K562 (cell line): ENCODE results near the gene TMA7B. TPM values are rescaled to one million over a fixed set of nuclear protein-coding genes. Genes with fewer than 3 reads are reported as not detected.

Source experiments
- CEBPB ChIP-seq: fragments of 450-650 bp; IDR thresholded peaks from 2 replicates; pipeline ENCODE4 v1.6.1; 2016; ENCODE audit warnings: missing genetic modification characterization, missing compliant biosample characterization
- ELK3 ChIP-seq: fragments of 450-650 bp; formaldehyde crosslinking; IDR thresholded peaks from 2 replicates; pipeline ENCODE4 v1.4.0; 2020; ENCODE audit warnings: mild to moderate bottlenecking
- ESRRA ChIP-seq: fragments of 450-650 bp; IDR thresholded peaks from 2 replicates; pipeline ENCODE4 v1.6.1; 2014; ENCODE audit warnings: low read depth, mild to moderate bottlenecking, moderate library complexity, borderline replicate concordance
- GATA2 ChIP-seq: sonication (generic); formaldehyde crosslinking; IDR thresholded peaks from 2 replicates; pipeline ENCODE4 v1.4.0; 2020; ENCODE audit warnings: mild to moderate bottlenecking, missing genetic modification reagents
- HMG20A ChIP-seq: fragments of 450-650 bp; formaldehyde crosslinking; conservative IDR thresholded peaks from 2 replicates; pipeline ENCODE4 v1.4.0; 2020; ENCODE audit warnings: mild to moderate bottlenecking, mixed read lengths
- MCM2 ChIP-seq: fragments of 450-650 bp; IDR thresholded peaks from 2 replicates; pipeline ENCODE4 v1.6.1; 2017; ENCODE audit warnings: low read depth, mild to moderate bottlenecking
- POU5F1 ChIP-seq: fragments of 150-350 bp; IDR thresholded peaks from 2 replicates; pipeline ENCODE4 v1.6.1; 2014; ENCODE audit warnings: borderline replicate concordance, low read length, low read depth, mild to moderate bottlenecking; ENCODE audit not compliant: partially characterized antibody
- PREB ChIP-seq: sonication (generic); formaldehyde crosslinking; IDR thresholded peaks from 2 replicates; pipeline ENCODE4 v1.8.1; 2023; ENCODE audit warnings: mild to moderate bottlenecking, missing genetic modification reagents
- RAD21 ChIP-seq, 2 experiments: fragments of 250-450 bp in 1 of 2; fragments of 450-650 bp in 1 of 2; sonication (Bioruptor Pico) in 1 of 2; formaldehyde crosslinking in 1 of 2; IDR thresholded peaks in 1 of 2; conservative IDR thresholded peaks in 1 of 2; 2 replicates each; pipeline versions ENCODE4 v1.4.0 to v1.8.0; 2020 to 2022; ENCODE audit warnings: mild to moderate bottlenecking in 2 of 2, moderate library complexity in 1 of 2
- RBM25 ChIP-seq: fragments of 200-400 bp; formaldehyde crosslinking; IDR thresholded peaks from 2 replicates; pipeline ENCODE4 v1.6.1; 2018; ENCODE audit warnings: low read length, low read depth, moderate library complexity; ENCODE audit not compliant: severe bottlenecking
- RUNX1 ChIP-seq: sonication (generic); IDR thresholded peaks from 2 replicates; pipeline ENCODE4 v1.6.1; 2016; ENCODE audit warnings: antibody characterized with exemption, low read depth
- SIN3A ChIP-seq, 2 experiments: fragments of 150-350 bp in 1 of 2; IDR thresholded peaks; 2 replicates each; pipeline ENCODE4 v1.6.1; 2011 to 2016; ENCODE audit warnings: borderline replicate concordance in 2 of 2, low read depth in 2 of 2, low read length in 2 of 2, mild to moderate bottlenecking in 2 of 2, moderate library complexity in 2 of 2; ENCODE audit not compliant: control insufficient read depth in 1 of 2
- SMAD1 ChIP-seq: fragments of 150-350 bp; IDR thresholded peaks from 2 replicates; pipeline ENCODE4 v1.6.1; 2014; ENCODE audit warnings: low read length, low read depth; ENCODE audit not compliant: partially characterized antibody
- SMAD2 ChIP-seq: fragments of 150-350 bp; IDR thresholded peaks from 2 replicates; pipeline ENCODE4 v1.6.1; 2014; ENCODE audit warnings: low read depth, mild to moderate bottlenecking, low read length
- TAF1 ChIP-seq: IDR thresholded peaks from 2 replicates; pipeline ENCODE4 v1.6.1; 2011; ENCODE audit warnings: mild to moderate bottlenecking, low read length, moderate library complexity; ENCODE audit not compliant: insufficient read depth, control insufficient read depth, severe bottlenecking; ENCODE audit errors: extremely low read depth
- XRCC3 ChIP-seq: fragments of 450-650 bp; IDR thresholded peaks from 2 replicates; pipeline ENCODE4 v1.6.1; 2017; ENCODE audit warnings: mild to moderate bottlenecking, moderate library complexity
- ZNF436 ChIP-seq: fragments of 250-450, 450-650 bp; sonication (Bioruptor Pico); formaldehyde crosslinking; IDR thresholded peaks from 2 replicates; pipeline ENCODE4 v1.7.0; 2020; ENCODE audit warnings: mild to moderate bottlenecking
- ZNF583 ChIP-seq: fragments of 250-450 bp; sonication (Bioruptor Pico); IDR thresholded peaks from 2 replicates; pipeline ENCODE4 v1.4.0; 2020
- polyA plus RNA-seq, 8 experiments: library from polyadenylated mRNA; depleted of rRNA in 4 of 8; stranded (reverse) in 5 of 8; unstranded in 3 of 8; fragments of >200 nt; fragmentation: Nextera tagmentation in 2 of 8; fragmentation: Illumina TruSeq in 1 of 8; extraction: Ambion mirVana in 2 of 8; extraction: Trizol in 1 of 8; gene quantifications; 2 replicates each; pipeline versions ENCODE4 v1.2.1 to v1.2.3, GENCODE V29; 2011 to 2014; ENCODE audit warnings: inconsistent platforms in 1 of 8, missing spikeins in 1 of 8
- total RNA-seq, 7 experiments: library from RNA; depleted of rRNA in 6 of 7; stranded (reverse); fragments of >200 nt in 6 of 7; fragmentation: Illumina TruSeq in 2 of 7; extraction: Trizol in 2 of 7; gene quantifications; 2 replicates each; pipeline versions ENCODE4 v1.2.1 to v1.2.3, GENCODE V29; 2011 to 2021; ENCODE audit warnings: low replicate concordance in 1 of 7
- TF ChIP-seq, protein P1 (sequence below): fragments of 450-650 bp; IDR thresholded peaks from 2 replicates; pipeline ENCODE4 v1.6.1; 2018; ENCODE audit warnings: mild to moderate bottlenecking, low read depth; ENCODE audit not compliant: partially characterized antibody
- TF ChIP-seq, protein P2 (sequence below): sonication (generic); formaldehyde crosslinking; IDR thresholded peaks from 2 replicates; pipeline ENCODE4 v1.5.0; 2020; ENCODE audit warnings: missing genetic modification reagents
- TF ChIP-seq, protein P3 (sequence below): fragments of 250-450 bp; sonication (Bioruptor Pico); IDR thresholded peaks from 2 replicates; pipeline ENCODE4 v1.5.0; 2022; ENCODE audit warnings: mild to moderate bottlenecking

The TMA7B gene
- total and polyA plus RNA-seq, 9 of the 15 experiments (the other 6 are each of a cell fraction or from before 2014, with no cell fraction given), result 5.6 to 14.2 (median 11.8) TPM

DNA sequence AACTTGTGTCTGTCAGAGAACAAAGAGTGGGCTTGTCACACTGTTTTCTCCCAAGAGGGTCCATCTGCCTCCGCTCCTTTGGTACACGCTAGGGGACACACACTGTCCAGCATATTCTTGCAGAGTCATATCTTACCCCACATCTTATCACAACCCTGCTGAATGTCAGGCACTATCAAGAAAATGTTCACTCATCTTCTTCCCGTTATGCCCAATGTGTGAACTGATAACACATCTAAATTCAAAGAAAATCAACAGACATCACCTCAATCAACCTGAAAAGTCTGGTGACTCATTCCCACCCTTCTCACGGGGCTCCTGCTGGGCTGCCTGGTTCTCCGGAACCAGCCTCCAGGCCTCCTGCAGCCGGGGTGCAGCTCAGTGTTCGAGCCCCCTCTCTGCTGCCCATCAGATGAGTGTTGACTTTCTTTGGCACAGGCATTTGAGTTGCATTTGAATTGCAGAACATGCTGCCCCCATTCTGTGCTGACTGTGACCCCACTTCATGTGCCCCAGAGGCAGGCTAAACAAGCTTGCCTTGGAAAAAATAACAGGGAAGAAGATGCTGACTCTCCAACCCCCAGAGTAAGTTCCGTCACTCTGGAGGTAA lies 40.0 kb upstream of the TMA7B start (continued):
- TF ChIP-seq, protein P1, sequence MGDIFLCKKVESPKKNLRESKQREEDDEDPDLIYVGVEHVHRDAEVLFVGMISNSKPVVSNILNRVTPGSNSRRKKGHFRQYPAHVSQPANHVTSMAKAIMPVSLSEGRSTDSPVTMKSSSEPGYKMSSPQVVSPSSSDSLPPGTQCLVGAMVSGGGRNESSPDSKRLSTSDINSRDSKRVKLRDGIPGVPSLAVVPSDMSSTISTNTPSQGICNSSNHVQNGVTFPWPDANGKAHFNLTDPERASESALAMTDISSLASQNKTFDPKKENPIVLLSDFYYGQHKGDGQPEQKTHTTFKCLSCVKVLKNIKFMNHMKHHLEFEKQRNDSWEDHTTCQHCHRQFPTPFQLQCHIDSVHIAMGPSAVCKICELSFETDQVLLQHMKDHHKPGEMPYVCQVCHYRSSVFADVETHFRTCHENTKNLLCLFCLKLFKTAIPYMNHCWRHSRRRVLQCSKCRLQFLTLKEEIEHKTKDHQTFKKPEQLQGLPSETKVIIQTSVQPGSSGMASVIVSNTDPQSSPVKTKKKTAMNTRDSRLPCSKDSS, result no peak
- TF ChIP-seq CEBPB (tag) (no peak), RAD21 (CRISPR knock-in tag; conservative IDR thresholded peaks at IDR 0.05 in 1 of 2, IDR thresholded peaks at IDR 0.05 in 1 of 2) (0 out of 4 replicates have a peak, but pooled peaks have one; percentile 25 to 37), ELK3 (CRISPR knock-in tag) (no peak), SMAD2 (no peak), ZNF583 (CRISPR knock-in tag) (no peak), ZNF436 (CRISPR knock-in tag) (no peak), SIN3A (IDR thresholded peaks at IDR 0.05; ENCODE audit: borderline replicate concordance in 2 of 2, control insufficient read depth in 1 of 2, low read depth in 2 of 2, low read length in 2 of 2) (no peak), HMG20A (no peak), RBM25 (no peak), XRCC3 (no peak), MCM2 (no peak), PREB (no peak), TAF1 (no peak), RUNX1 (no peak), SMAD1 (no peak), POU5F1 (no peak), ESRRA (no peak; the same call in 1 of the 2 replicates), GATA2 (CRISPR knock-in tag) (peak; percentile 79)
- TF ChIP-seq, protein P2, sequence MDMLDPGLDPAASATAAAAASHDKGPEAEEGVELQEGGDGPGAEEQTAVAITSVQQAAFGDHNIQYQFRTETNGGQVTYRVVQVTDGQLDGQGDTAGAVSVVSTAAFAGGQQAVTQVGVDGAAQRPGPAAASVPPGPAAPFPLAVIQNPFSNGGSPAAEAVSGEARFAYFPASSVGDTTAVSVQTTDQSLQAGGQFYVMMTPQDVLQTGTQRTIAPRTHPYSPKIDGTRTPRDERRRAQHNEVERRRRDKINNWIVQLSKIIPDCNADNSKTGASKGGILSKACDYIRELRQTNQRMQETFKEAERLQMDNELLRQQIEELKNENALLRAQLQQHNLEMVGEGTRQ (CRISPR knock-in tag), result no peak
- TF ChIP-seq, protein P3, sequence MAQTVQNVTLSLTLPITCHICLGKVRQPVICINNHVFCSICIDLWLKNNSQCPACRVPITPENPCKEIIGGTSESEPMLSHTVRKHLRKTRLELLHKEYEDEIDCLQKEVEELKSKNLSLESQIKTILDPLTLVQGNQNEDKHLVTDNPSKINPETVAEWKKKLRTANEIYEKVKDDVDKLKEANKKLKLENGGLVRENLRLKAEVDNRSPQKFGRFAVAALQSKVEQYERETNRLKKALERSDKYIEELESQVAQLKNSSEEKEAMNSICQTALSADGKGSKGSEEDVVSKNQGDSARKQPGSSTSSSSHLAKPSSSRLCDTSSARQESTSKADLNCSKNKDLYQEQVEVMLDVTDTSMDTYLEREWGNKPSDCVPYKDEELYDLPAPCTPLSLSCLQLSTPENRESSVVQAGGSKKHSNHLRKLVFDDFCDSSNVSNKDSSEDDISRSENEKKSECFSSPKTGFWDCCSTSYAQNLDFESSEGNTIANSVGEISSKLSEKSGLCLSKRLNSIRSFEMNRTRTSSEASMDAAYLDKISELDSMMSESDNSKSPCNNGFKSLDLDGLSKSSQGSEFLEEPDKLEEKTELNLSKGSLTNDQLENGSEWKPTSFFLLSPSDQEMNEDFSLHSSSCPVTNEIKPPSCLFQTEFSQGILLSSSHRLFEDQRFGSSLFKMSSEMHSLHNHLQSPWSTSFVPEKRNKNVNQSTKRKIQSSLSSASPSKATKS, result no peak
